Fibroblast of skin of right biceps (primary cell): ENCODE data around the gene ZFHX2.

Experiments used
- DNase-seq: peaks from one replicate; pipeline ENCODE4 v3.0.0-alpha.2; 2013

Gene ZFHX2

GRCh38 chr14:23514644-23514957 is 37.0 kb downstream of the ZFHX2 start:
- no peak for DNase-seq

GRCh38 chr14:23513818-23514643 is 37.5 kb downstream of the ZFHX2 start:
- DNase-seq = no peak

GRCh38 chr14:23513005-23513817 is 38.4 kb downstream of the ZFHX2 start:
- DNase-seq = no peak

- no peak for DNase-seq
Measured at GRCh38 chr14:23512156-23512555, 39.4 kb downstream of the ZFHX2 start.

- peak; percentile 65 for DNase-seq
Measured at GRCh38 chr14:23494223-23494622, 57.3 kb downstream of the ZFHX2 start.

- no peak for DNase-seq
Measured at GRCh38 chr14:23492618-23493272, 58.8 kb downstream of the ZFHX2 start.

- no peak for DNase-seq
Measured at GRCh38 chr14:23487216-23487615, 64.3 kb downstream of the ZFHX2 start.

- no peak for DNase-seq
Measured at GRCh38 chr14:23486036-23486435, 65.5 kb downstream of the ZFHX2 start.

GRCh38 chr14:23485326-23485725 is 66.2 kb downstream of the ZFHX2 start:
- DNase-seq = no peak

- DNase-seq = peak; percentile 31
Measured at GRCh38 chr14:23483236-23483854, 68.2 kb downstream of the ZFHX2 start.

- no peak for DNase-seq
Measured at GRCh38 chr14:23482823-23483148, 68.8 kb downstream of the ZFHX2 start.

GRCh38 chr14:23481979-23482822 is 69.4 kb downstream of the ZFHX2 start:
- DNase-seq = no peak

- DNase-seq = peak; percentile 37
Measured at GRCh38 chr14:23481362-23481970, 70.1 kb downstream of the ZFHX2 start.

- peak; percentile 62 for DNase-seq
Measured at GRCh38 chr14:23478109-23478759, 73.3 kb downstream of the ZFHX2 start.

- no peak for DNase-seq
Measured at GRCh38 chr14:23470947-23471346, 80.6 kb downstream of the ZFHX2 start.
